IPS-18c (cell line): ENCODE results near the gene NECTIN1.
"Not testable (repeated sequence)": the region's sequence is repeated elsewhere in the genome, so short reads cannot be mapped to it uniquely, and the experiment has no call there.

Experiments
- H3K4me3 ChIP-seq: 2 replicates; pipeline ENCODE4 v1.7.0; 2013; ENCODE audit warnings: low read depth, mild to moderate bottlenecking, low read length, moderate library complexity; ENCODE audit not compliant: insufficient read depth
- H3K9me3 ChIP-seq: one replicate; pipeline ENCODE4 v1.6.1; 2013; ENCODE audit warnings: mild to moderate bottlenecking, low read length, moderate library complexity; ENCODE audit not compliant: control insufficient read depth, insufficient read depth

NECTIN1 gene

DNA sequence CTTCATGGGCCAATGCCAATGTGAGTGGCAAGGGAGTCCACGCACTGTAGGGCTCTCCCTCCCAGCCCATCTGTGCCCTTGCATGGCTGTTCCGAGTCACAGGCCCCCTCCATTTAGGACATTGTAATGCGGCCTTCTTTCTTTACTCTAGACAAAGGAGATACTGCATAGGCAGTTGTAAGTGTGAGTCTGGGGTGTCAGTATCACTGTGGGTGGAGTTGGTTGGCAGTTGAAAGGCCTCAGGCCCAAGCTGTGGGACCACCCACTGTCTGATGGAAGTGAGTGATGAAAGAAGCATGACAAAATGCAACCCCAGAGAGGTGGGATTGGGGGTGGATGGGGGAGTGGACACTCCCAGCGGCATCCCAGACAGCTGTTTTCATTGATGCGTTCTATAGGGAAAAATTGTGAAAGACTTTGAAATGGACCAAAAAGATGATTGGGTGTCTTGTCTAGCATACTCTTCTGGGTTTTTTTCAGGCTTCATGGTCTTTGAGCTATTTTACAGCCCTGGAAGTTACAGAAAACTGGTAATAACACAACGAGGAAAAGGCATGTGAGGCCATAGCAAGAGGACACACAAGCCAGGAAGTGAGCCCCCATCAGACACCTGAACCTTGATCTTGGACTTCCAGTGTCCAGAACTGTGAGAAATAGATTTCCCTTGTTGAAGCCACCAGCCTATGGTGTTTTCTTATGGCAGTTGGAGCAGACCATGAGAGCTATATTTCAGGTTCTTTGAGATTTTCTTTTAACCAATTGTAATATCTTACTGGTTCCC is 114.6 kb downstream of the NECTIN1 start:
- Histone ChIP-seq H3K4me3 (no peak overlapping the region), H3K9me3 (no peaks in the 10 kb centered on the region)

DNA sequence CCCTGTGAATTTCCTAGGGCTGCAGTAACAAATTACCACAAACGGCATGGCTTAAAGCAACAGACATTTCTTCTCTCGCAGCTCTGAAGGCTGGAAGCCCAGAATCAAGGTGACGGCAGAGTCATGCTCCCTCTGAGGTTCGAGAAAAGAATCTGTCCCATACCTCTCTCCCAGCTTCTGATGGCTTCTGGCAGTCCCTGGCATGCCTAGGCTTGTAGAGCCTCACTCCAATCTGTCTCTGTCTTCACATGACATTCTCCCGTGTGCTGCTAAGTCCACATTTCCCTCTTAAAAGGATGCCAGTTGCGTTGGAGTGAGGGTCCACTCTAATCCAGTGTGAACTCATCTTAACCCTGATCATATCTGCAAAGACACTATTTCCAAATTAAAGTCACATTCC is 116.2 kb downstream of the NECTIN1 start:
- no peak overlapping the region for H3K4me3 ChIP-seq
- H3K9me3 ChIP-seq = no peaks in the 10 kb centered on the region

DNA sequence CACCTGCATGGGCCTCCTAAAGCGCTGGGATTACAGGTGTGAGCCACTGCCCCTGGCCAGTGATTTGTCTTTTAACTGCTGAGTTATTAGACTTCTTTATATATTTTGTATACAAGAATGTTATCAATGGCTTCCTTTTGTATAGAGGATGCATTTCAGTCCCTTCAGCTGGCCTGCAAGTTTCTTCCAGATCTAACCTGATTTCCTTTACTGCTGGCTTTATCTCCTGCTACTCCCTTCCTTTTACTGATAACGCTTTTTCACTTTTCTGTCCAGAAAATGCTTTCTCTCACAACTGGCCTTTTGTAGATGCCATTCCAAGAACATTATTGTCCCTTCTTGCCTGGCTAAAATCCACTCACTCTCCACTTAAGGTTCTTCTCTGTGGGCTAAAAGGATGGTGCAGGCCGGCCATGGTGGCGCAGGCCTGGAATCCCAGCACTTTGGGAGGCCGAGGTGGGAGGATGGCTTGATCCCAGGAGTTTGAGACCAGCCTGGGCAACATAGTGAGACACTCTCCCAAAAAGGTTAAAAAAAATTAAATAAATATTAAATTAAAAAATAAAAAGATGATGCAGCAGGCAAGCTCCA is 118.1 kb downstream of the NECTIN1 start:
- Histone ChIP-seq H3K9me3 (no peaks in the 10 kb centered on the region), H3K4me3 (no peak overlapping the region)

DNA sequence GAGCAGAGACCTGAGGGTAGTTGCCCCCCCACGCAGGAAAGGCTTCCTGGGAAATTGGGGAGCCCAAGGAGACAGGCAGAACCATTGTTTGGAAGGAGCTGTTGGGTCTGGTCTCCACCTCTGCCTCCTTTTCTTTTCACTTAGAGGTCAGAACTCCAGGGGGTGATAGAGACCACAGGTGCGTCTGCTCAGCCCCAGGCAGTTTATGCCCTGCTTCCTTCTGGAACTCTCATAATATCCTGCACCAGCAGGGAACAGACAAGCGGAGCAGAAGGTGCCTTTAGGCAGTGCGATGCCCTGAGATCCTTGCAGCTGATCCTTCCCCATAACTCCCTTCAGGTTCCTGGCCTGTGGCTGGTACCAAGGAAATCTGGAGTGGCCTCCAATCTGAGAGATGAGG is 120.2 kb downstream of the NECTIN1 start:
- Histone ChIP-seq H3K4me3 (no peak overlapping the region), H3K9me3 (no peaks in the 10 kb centered on the region)

DNA sequence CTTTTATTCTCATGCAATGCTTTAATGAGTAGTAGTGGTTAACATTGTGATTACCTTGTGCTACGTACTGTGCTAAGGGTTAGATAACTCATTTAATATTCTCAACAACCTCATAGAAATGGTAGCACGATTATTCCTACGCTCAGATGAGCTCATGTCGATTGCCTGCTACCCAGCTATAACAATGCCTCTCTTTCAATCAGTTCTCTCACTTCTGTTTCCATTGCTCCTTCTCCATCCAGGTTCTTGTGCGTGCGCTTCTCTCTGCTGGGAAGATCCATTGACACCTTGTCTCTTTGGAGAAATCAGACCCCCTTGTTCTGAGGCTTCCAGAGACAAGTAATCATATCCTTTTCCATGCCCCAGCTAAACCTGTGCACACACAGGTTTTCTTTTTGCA is 120.8 kb downstream of the NECTIN1 start:
- Histone ChIP-seq H3K4me3 (no peak overlapping the region), H3K9me3 (no peaks in the 10 kb centered on the region)

DNA sequence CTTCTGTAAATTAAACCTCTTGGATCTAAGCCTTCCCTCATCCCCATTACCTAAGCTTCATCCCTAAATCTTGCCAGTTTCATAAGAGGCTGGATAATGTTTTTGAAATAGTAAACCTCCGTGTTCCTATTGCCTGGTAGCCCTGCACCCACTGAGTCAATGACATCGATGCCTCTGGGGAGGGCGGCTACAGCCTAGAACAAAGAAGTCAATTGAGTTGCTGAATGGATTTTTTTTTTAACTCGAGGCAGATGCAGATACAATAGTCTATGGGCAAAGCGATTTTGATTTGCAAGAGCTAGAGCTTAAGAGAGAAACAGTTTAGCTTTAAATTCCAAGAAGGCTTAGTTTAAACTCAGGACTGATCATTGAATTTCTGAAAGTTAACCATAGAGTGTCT is 121.3 kb downstream of the NECTIN1 start:
- no peak overlapping the region for H3K4me3 ChIP-seq
- H3K9me3 ChIP-seq = no peaks in the 10 kb centered on the region

DNA sequence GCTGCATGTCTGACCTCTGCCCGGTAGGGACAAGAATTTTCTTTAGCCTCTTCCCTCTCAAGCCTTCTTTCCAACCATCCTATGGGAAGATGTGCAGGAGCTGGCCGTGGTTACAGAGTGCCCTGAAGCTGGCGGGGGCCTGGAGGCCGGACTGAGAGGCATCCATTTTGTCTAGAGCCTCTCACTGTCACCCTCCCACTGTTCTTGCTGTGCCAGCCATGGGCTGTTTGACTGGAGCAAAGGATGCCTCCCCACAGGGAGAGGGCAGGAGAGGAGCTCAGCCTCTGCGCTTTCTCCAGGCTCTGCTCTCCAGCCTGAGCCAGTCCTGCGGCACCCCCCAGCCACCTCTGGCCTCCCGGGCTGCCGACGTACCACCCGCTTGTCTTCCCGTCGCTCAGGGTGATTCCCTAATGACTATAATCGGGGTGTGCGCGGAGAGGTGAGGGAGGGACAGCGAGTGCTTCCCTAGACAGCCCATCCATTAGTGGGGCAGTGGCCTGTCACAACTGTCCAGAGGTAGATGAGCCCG is 123.8 kb downstream of the NECTIN1 start:
- H3K4me3 ChIP-seq = no peak overlapping the region
- no peaks in the 10 kb centered on the region for H3K9me3 ChIP-seq

DNA sequence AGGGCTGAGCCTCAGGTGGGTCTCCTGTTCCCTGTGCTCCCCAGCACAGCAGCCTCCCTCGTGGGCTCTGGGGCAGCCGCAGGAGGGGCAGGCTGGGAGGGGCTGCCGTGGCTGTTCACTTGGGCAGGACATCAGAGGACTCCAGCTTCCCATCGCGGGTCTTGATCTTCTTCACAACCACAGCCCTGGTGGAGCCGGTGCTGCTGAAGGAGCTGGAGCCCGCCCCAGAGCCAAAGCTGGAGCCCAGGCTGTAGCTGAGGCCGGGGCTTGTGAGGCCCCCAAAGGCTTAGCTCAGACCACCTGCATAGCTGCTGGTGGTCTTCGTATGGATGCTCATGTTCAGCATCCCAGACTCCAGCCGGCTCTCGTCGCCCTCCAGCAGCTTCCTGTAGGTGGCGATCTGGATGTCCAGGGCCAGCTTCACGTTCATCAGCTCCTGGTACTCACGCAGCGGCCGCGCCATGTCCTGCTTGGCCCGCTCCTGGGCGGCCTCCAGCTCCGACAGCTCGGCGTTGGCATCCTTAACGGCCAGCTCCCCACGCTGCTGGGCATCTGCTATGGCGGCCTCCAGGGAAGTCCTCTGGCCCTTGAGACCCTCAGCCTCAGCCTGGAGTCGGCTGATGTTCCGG is 126.1 kb downstream of the NECTIN1 start:
- Histone ChIP-seq H3K4me3 (no peak overlapping the region), H3K9me3 (no peaks in the 10 kb centered on the region)

DNA sequence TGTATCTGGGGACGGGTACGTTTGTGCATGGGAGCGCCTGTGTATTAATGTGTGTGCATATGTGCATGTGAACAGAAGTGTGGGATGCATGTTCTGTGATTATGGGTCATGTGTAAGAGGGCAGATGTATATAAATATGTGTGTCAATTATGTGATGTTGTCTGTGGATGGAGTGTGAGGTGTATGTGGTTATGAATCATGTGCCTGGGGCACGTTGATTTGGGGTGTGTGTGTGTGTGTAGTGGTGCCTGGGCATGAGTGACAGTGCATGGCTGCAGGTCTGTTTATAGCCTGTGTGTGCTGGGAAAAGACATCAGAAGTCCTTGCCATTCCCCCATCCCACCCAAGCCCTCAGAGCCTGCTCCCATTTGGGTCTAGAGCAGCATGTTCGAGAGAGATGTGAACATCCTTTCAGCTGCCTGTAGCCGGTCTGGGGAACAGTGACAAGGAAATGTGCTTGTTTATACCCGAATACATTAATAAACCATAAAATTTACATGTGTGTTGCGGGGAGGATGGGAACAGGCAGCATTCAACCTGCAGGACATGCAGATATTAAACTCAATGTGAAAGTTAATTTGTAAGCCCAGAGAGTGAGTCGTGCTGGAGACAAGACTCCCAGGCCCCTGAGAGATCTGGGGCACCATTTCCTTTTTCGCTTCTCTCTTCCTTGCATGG is 129.0 kb downstream of the NECTIN1 start:
- Histone ChIP-seq H3K4me3 (no peak overlapping the region), H3K9me3 (no peaks in the 10 kb centered on the region)

DNA sequence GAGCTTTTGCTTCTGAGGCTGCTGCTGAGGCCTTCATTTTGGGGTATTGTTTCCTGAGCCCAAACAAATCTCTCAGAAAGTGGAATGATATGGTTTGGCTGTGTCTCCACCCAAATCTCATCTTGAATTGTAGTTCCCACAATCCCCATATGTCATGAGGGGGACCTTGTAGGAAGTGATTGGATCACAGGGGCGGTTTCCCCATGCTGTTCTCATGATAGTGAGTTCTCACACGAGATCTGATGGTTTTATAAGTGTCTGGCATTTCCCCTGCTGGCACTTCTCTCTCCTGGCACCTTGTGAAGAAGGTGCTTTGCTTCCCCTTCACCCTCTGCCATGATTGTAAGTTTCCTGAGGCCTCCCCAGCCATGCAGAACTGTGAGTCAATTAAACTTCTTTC is 133.1 kb downstream of the NECTIN1 start:
- not testable (repeated sequence) for H3K9me3 ChIP-seq, H3K4me3 ChIP-seq

DNA sequence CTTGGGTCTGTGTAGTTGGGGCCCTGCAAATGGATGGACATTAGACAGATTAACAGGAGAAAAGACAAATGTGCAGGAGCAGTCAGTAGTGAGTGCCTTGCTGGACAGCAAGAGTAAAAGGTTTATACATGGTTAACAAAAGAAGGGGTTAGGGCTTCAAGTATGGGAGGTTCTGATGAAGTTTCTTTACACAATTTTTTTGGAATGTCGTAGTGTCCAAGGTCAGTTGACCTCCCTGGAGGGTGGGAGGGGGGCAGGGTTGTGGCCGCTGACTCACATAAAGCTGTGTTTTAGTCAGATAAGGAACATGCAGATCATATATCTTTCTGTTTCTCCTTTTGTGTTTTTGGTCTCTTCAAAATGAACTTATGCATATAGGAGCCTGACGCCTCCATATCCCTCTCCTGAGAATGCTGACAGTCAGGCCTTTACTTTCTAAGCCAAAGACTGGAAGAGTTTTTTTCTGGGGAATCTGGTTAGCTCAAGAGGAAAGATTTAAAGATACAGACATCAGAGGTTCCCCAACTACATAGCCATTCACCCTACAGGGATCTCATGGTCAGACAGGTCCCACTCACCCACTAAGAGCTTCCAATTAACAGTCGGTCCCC is 134.3 kb downstream of the NECTIN1 start:
- peaks cover 2% of the 10 kb centered on the region for H3K9me3 ChIP-seq
- no peak overlapping the region for H3K4me3 ChIP-seq

DNA sequence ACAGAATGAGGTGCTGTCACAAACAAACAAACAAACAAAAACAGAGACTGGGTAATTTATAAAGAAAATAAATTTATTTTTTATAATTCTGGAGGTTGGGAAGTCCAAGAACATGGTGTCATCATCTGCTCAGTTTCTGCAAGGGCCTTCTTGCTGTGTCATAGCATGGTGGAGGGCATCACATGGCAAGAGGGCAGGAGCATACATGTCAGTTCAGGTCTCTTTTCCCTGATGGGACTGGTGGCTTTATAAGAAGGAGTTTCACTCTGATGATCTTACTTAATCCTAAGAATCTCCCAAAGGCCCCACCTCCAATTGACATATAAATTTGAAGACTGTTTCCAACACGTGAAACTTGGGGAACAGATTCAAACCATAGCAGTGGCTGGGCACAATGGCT is 135.7 kb downstream of the NECTIN1 start:
- H3K4me3 ChIP-seq = no peak overlapping the region
- H3K9me3 ChIP-seq = peaks cover 2% of the 10 kb centered on the region

DNA sequence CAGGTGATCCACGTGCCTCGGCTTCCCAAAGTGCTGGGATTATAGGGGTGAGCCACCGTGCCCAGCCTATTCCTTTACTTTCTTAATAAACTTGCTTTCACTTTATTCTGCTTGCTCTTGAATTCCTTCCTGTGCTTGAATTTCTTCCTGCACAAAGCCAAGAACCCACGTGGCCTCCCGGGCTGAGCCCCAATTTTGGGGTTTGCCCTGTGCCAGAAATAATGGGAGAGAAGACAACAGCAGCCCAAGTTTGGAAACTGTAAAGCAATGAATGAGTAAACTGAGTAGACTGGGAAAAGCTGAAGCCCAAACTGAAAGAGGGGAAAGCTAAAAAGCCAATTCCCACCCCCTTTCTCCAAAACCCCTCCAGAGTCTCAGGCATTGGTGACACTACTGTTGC is 136.4 kb downstream of the NECTIN1 start:
- Histone ChIP-seq H3K9me3 (peaks cover 2% of the 10 kb centered on the region), H3K4me3 (no peak overlapping the region)

DNA sequence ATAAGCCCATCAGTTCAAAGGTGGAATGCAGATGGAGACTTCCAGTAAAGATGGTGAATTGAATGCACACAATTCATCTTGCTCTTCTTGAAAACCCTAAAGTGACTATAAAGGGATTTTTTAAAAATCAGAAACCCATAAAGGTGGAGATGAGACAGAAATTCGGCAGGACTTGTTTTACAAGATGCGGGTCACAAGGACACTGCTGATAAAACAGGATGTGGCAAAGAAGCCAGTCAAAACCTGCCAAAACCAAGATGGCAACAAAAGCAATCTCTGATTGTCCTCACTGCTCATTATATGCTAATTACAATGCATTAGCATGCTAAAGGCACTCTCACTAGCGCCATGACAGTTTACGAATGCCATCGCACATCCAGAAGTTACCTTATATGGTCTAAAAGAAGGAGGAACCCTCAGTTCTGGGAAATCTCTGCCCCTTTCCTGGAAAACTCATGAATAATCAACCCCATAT is 137.1 kb downstream of the NECTIN1 start:
- Histone ChIP-seq H3K9me3 (peaks cover 2% of the 10 kb centered on the region), H3K4me3 (no peak overlapping the region)

DNA sequence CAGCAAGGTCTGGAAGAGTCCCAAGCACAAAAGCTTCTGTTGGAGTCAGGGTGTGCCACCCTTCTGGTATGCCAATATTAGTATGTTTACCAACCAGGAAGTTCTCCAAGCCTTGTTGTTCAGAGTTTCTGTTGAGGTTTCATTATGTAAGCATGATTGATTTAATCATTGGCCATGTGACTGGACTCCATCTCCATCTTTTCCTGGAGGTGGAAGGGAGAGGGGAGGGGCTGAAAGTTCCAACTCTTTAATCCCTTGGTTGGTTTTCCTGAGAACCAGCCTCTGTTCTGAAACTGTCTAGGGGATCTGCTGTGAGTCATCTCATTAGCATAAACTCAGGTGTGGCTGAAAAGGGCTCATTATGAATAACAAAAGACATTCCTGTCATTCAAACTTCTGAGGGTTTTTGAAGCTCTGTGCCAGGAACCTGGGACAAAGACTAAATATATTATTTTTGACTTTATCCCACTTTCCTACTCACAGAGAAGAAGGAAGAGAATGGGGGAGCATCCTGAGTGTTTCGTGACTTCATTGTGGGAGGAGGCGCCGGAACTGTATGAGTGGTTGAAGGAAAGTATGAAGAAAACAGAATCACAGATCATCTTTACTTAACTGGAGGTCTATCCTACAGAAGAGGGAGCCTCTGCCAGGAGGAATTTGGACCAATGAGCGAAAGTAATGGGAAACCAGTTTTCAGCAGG is 138.2 kb downstream of the NECTIN1 start:
- Histone ChIP-seq H3K4me3 (no peak overlapping the region), H3K9me3 (peaks cover 2% of the 10 kb centered on the region)

DNA sequence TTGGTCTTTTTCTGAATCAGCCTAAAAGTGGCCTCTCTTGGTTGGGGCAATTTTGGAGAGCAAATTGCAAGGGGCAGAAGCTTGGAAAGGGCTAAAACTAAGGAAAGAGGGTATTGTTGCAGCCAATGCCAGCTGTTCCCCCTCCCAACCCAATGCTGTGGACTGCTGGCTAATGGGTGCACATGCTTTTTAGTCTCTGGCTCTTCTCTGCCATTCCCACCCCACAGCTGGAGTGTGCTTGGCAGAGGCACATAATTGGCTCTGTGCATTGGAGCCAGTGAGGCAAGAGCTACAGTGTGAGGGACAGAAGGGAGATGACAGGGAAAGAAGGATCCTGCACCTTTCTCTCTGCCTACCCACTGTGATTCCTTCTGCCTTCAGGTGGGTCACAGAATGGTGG is 140.0 kb downstream of the NECTIN1 start:
- Histone ChIP-seq H3K9me3 (peaks cover 2% of the 10 kb centered on the region), H3K4me3 (no peak overlapping the region)
